K562 (cell line): ENCODE data around the gene SLC44A5. TPM values are rescaled to one million over a fixed set of nuclear protein-coding genes. Genes with fewer than 3 reads are reported as not detected.

Experiments used
- ATAC-seq: fragments of 200-7000 bp; cut with Tn5 transposase; 3 replicates; pipeline ENCODE4 v1.9.1; 2020; ENCODE audit warnings: moderate library complexity
- BruUV-seq: library from RNA; stranded (reverse); fragments of 400-500 nt; replicated peaks from 2 replicates; lab custom pipeline; 2021; lab: Mats Ljungman, UMichigan
- CTCF ChIA-PET: fragments of 300-600 bp; formaldehyde crosslinking; extraction: SDS; loops from one replicate; lab custom pipeline; 2021; ENCODE audit warnings: low intra/inter-chr PET ratio; lab: Yijun Ruan, JAX
- POLR2A ChIA-PET: fragments of 300-600, 350-650 bp; sonication (Branson Sonifier 250); formaldehyde crosslinking; extraction: SDS; loops from one replicate; lab custom pipeline; 2021; ENCODE audit warnings: antibody characterized with exemption, inconsistent platforms; lab: Yijun Ruan, JAX
- DNase-seq, 4 experiments: peaks; one replicate each; pipeline versions ENCODE4 v3.0.0 to v3.0.0-alpha.2; 2011 to 2018; ENCODE audit warnings: low spot score in 3 of 4, mixed read lengths in 3 of 4; ENCODE audit errors: extremely low read depth in 1 of 4
- FAIRE-seq: peaks from 2 replicates; lab custom pipeline; 2011; peaks lifted over from hg19 to GRCh38; lab: Jason Lieb, UNC
- H2AFZ ChIP-seq: 2 replicates; pipeline ENCODE4 v1.6.0; 2011; ENCODE audit warnings: low read depth, low read length, control low read depth, inconsistent platforms
- H3K27ac ChIP-seq: fragments of 200-600 bp; 3 replicates; pipeline ENCODE4 v1.8.0; 2011; ENCODE audit warnings: low read depth, mild to moderate bottlenecking, control low read depth, inconsistent platforms, low read length, moderate library complexity, mixed read lengths; ENCODE audit errors: extremely low read depth
- H3K27me3 ChIP-seq, 2 experiments: fragments of 300-600 bp in 1 of 2; 2 replicates in 1 of 2; 3 replicates in 1 of 2; pipeline versions ENCODE4 v1.6.0 to v1.8.0; 2011; ENCODE audit warnings: inconsistent platforms in 2 of 2, low read length in 2 of 2, mild to moderate bottlenecking in 1 of 2, mixed read lengths in 1 of 2, moderate library complexity in 1 of 2; ENCODE audit not compliant: control insufficient read depth in 2 of 2, insufficient read depth in 2 of 2
- H3K36me3 ChIP-seq: fragments of 300-600 bp; 3 replicates; pipeline ENCODE4 v1.8.0; 2011; ENCODE audit warnings: mild to moderate bottlenecking, low read length, inconsistent platforms; ENCODE audit not compliant: control insufficient read depth, insufficient read depth
- H3K4me1 ChIP-seq, 2 experiments: fragments of 200-600 bp in 1 of 2; replicated peaks in 1 of 2; 2 replicates in 1 of 2; 3 replicates in 1 of 2; pipeline versions ENCODE4 v1.5.1 to v1.8.0; 2011; ENCODE audit warnings: inconsistent platforms in 2 of 2, low read length in 2 of 2, mild to moderate bottlenecking in 1 of 2, mixed read lengths in 1 of 2, moderate library complexity in 1 of 2; ENCODE audit not compliant: control insufficient read depth in 2 of 2, insufficient read depth in 2 of 2
- H3K4me2 ChIP-seq: 2 replicates; pipeline ENCODE4 v1.6.1; 2011; ENCODE audit warnings: low read length, control low read depth, inconsistent platforms, mixed read lengths; ENCODE audit not compliant: insufficient read depth
- H3K4me3 ChIP-seq: fragments of 200-600 bp; sonication (generic), shearing (Covaris generic); 2 replicates; pipeline ENCODE4 v1.5.1; 2016; ENCODE audit warnings: control low read depth, inconsistent platforms
- H3K79me2 ChIP-seq: fragments of 200-600 bp; 3 replicates; pipeline ENCODE4 v1.8.0; 2011; ENCODE audit warnings: low read length, inconsistent platforms; ENCODE audit not compliant: control insufficient read depth, insufficient read depth
- H3K9ac ChIP-seq, 2 experiments: 2 replicates each; pipeline versions ENCODE4 v1.6.0 to v1.6.1; 2011; ENCODE audit warnings: low read depth in 2 of 2, low read length in 2 of 2, control low read depth in 1 of 2, inconsistent platforms in 1 of 2, mild to moderate bottlenecking in 1 of 2, mixed read lengths in 1 of 2; ENCODE audit not compliant: insufficient read depth in 1 of 2
- H3K9me1 ChIP-seq: one replicate; pipeline ENCODE4 v1.6.0; 2011; ENCODE audit warnings: inconsistent platforms, mild to moderate bottlenecking, low read length, moderate library complexity; ENCODE audit not compliant: control insufficient read depth, insufficient read depth
- H3K9me3 ChIP-seq: replicated peaks from 2 replicates; pipeline ENCODE4 v1.5.1; 2011; ENCODE audit warnings: low read depth, low read length, inconsistent platforms; ENCODE audit not compliant: control insufficient read depth, insufficient read depth
- H4K20me1 ChIP-seq: replicated peaks from 2 replicates; pipeline ENCODE4 v1.6.1; 2011; ENCODE audit warnings: low read length, inconsistent platforms, mixed read lengths; ENCODE audit not compliant: control insufficient read depth, insufficient read depth
- BRF2 ChIP-seq: IDR thresholded peaks from 3 replicates; pipeline ENCODE4 v1.6.1; 2011; ENCODE audit warnings: borderline replicate concordance, mild to moderate bottlenecking; ENCODE audit not compliant: insufficient read length, insufficient read depth
- JUND ChIP-seq, 2 experiments: IDR thresholded peaks; 2 replicates in 1 of 2; 3 replicates in 1 of 2; pipeline ENCODE4 v1.6.1; 2011; ENCODE audit warnings: borderline replicate concordance in 2 of 2, low read depth in 2 of 2, low read length in 2 of 2, improper control_type of control experiment in 1 of 2, missing biosample characterization in 1 of 2, missing genetic modification characterization in 1 of 2, missing genetic modification reagents in 1 of 2
- MCM5 ChIP-seq: fragments of 450-650 bp; IDR thresholded peaks from 2 replicates; pipeline ENCODE4 v1.6.1; 2016; ENCODE audit warnings: low read depth
- PHF21A ChIP-seq: fragments of 450-650 bp; IDR thresholded peaks from 2 replicates; pipeline ENCODE4 v1.6.1; 2017; ENCODE audit warnings: low read depth, borderline replicate concordance
- TAF7 ChIP-seq: fragments of 450-650 bp; IDR thresholded peaks from 2 replicates; pipeline ENCODE4 v1.6.1; 2016; ENCODE audit warnings: missing genetic modification characterization, missing compliant biosample characterization
- XRCC3 ChIP-seq: fragments of 450-650 bp; IDR thresholded peaks from 2 replicates; pipeline ENCODE4 v1.6.1; 2017; ENCODE audit warnings: mild to moderate bottlenecking, moderate library complexity
- ZBTB1 ChIP-seq: sonication (generic); formaldehyde crosslinking; IDR thresholded peaks from 2 replicates; pipeline ENCODE4 v1.8.1; 2023; ENCODE audit warnings: missing genetic modification reagents, low read depth, mild to moderate bottlenecking, borderline replicate concordance
- ZBTB11 ChIP-seq, 3 experiments: fragments of 200-800 bp in 1 of 3; fragments of 250-450 bp in 1 of 3; fragments of 450-650 bp in 1 of 3; sonication (Bioruptor Pico) in 1 of 3; sonication (Bioruptor generic) in 1 of 3; formaldehyde crosslinking in 1 of 3; IDR thresholded peaks; 2 replicates each; pipeline versions ENCODE4 v1.6.1 to v1.8.0; 2016 to 2022; ENCODE audit warnings: mild to moderate bottlenecking in 2 of 3, missing genetic modification characterization in 2 of 3, missing compliant biosample characterization in 1 of 3, moderate library complexity in 1 of 3
- ZFX ChIP-seq: sonication (generic); formaldehyde crosslinking; IDR thresholded peaks from 2 replicates; pipeline ENCODE4 v1.8.0; 2022; ENCODE audit warnings: mild to moderate bottlenecking, missing genetic modification reagents, moderate library complexity
- ZNF165 ChIP-seq: fragments of 250-450 bp; sonication (Bioruptor Pico); IDR thresholded peaks from 2 replicates; pipeline ENCODE4 v1.4.0; 2020; ENCODE audit warnings: borderline replicate concordance
- ZNF445 ChIP-seq: fragments of 250-450 bp; sonication (Bioruptor Pico); IDR thresholded peaks from 2 replicates; pipeline ENCODE4 v1.4.0; 2020; ENCODE audit warnings: low read depth, mild to moderate bottlenecking, moderate library complexity
- ZNF551 ChIP-seq: fragments of 250-450 bp; sonication (Bioruptor Pico); IDR thresholded peaks from 2 replicates; pipeline ENCODE4 v1.5.0; 2021; ENCODE audit warnings: mild to moderate bottlenecking, moderate library complexity
- WGBS: fragments of 100-300 bp; shearing (Covaris generic); methylation state at CpG from one replicate; pipeline ENCODE4 v1.1.6; 2016; ENCODE audit warnings: low coverage, mixed read lengths; ENCODE audit not compliant: insufficient coverage; ENCODE audit errors: missing lambda C conversion rate; 5-methylcytosine and 5-hydroxymethylcytosine counted together
- in situ Hi-C: fragments of 300-500 bp; cut with MboI; formaldehyde crosslinking; loops from 4 replicates; pipeline ENCODE4 v1.15.0; 2018; ENCODE audit warnings: inconsistent platforms, mixed read lengths
- intact Hi-C: fragments of 100-400 bp; cut with micrococcal nuclease; formaldehyde crosslinking; loops from 2 replicates; pipeline ENCODE4 v1.14.2; 2022
- polyA plus RNA-seq, 8 experiments: library from polyadenylated mRNA; depleted of rRNA in 4 of 8; stranded (reverse) in 5 of 8; unstranded in 3 of 8; fragments of >200 nt; fragmentation: Nextera tagmentation in 2 of 8; fragmentation: Illumina TruSeq in 1 of 8; extraction: Ambion mirVana in 2 of 8; extraction: Trizol in 1 of 8; gene quantifications; 2 replicates each; pipeline versions ENCODE4 v1.2.1 to v1.2.3, GENCODE V29; 2011 to 2014; ENCODE audit warnings: inconsistent platforms in 1 of 8, missing spikeins in 1 of 8
- total RNA-seq, 7 experiments: library from RNA; depleted of rRNA in 6 of 7; stranded (reverse); fragments of >200 nt in 6 of 7; fragmentation: Illumina TruSeq in 2 of 7; extraction: Trizol in 2 of 7; gene quantifications; 2 replicates each; pipeline versions ENCODE4 v1.2.1 to v1.2.3, GENCODE V29; 2011 to 2021; ENCODE audit warnings: low replicate concordance in 1 of 7

Gene SLC44A5
- total and polyA plus RNA-seq, 9 of the 15 experiments (the other 6 are each of a cell fraction or from before 2014, with no cell fraction given): 1.2 to 10.1 (median 3.2) TPM

- intact Hi-C loops: no loop called here
- Histone ChIP-seq H3K9ac (no peak overlapping the region), H3K4me3 (no peak overlapping the region), H3K9me1 (no peaks in the 10 kb centered on the region), H3K9me3 (no peaks in the 10 kb centered on the region), H3K4me2 (no peak overlapping the region), H3K4me1 (no peaks in the 10 kb centered on the region), H2AFZ (no peak overlapping the region), H3K27ac (no peak overlapping the region), H4K20me1 (no peaks in the 10 kb centered on the region), H3K79me2 (no peaks in the 10 kb centered on the region), H3K36me3 (no peaks in the 10 kb centered on the region), H3K27me3 (no peaks in the 10 kb centered on the region; a peak in 1 of 5 replicates)
- ATAC-seq (no peak), DNase-seq (no peak), FAIRE-seq (no peak)
- in situ Hi-C loops: no loop called here
- CTCF ChIA-PET: no interaction called here
- POLR2A ChIA-PET: interaction anchor here (1.4 kb wide), 1 partner anchor 287 kb away, joined by 3 read pairs; no protein-coding TSS in a partner anchor
- 20% methylated on average over 4 of the region's 4 CpGs for WGBS
- BruUV-seq: no TSS peak
- TF ChIP-seq ZNF445 (CRISPR knock-in tag): no peak
- TF ChIP-seq PHF21A: no peak
- no peak for TF ChIP-seq ZBTB1
- no peak for TF ChIP-seq BRF2
- no peak for TF ChIP-seq ZNF551
- no peak for TF ChIP-seq MCM5
- no peak for TF ChIP-seq XRCC3
- no peak for TF ChIP-seq TAF7 (tag)
- no peak for TF ChIP-seq JUND (IDR thresholded peaks at IDR 0.05; ENCODE audit: borderline replicate concordance, low read depth, low read length)
- TF ChIP-seq JUND (tag; IDR thresholded peaks at IDR 0.05; ENCODE audit: borderline replicate concordance, low read depth, low read length): no peak
- no peak for TF ChIP-seq ZFX (CRISPR knock-in tag)
- no peak for TF ChIP-seq ZNF165 (CRISPR knock-in tag)
- no peak for TF ChIP-seq ZBTB11 (CRISPR knock-in tag; IDR thresholded peaks at IDR 0.05)
These were observed 292.9 kb downstream of the SLC44A5 start for GRCh38 chr1:75317976-75318375.
